SK-N-MC (cell line): ENCODE data around the gene ACSBG1.

Experiments used
- DNase-seq: peaks from one replicate; pipeline ENCODE4 v3.0.0-alpha.2; 2011; ENCODE audit warnings: low read depth, low spot score
- H3K27ac ChIP-seq: fragments of 200-600 bp; sonication (generic); 2 replicates; pipeline ENCODE4 v1.5.1; 2016; ENCODE audit warnings: mixed run types
- H3K36me3 ChIP-seq: fragments of 200-600 bp; sonication (generic); 2 replicates; pipeline ENCODE4 v1.6.1; 2017; ENCODE audit warnings: antibody characterized with exemption, low read length, mixed read lengths; ENCODE audit not compliant: insufficient read depth
- H3K4me3 ChIP-seq: fragments of 200-600 bp; sonication (generic); 2 replicates; pipeline ENCODE4 v1.5.1; 2016
- H3K9ac ChIP-seq: fragments of 200-600 bp; sonication (generic); 2 replicates; pipeline ENCODE4 v1.8.0; 2017; ENCODE audit warnings: mixed run types, mixed read lengths; ENCODE audit not compliant: insufficient read length
- H3K9me3 ChIP-seq: fragments of 200-600 bp; sonication (generic); 2 replicates; pipeline ENCODE4 v1.6.1; 2017; ENCODE audit warnings: low read depth, mild to moderate bottlenecking, antibody characterized with exemption, low read length, moderate library complexity, mixed read lengths
- EZH2 ChIP-seq: fragments of 200-600 bp; sonication (generic); IDR thresholded peaks from one replicate; pipeline ENCODE4 v1.6.1; 2017; ENCODE audit warnings: antibody characterized with exemption
- FOXP2 ChIP-seq: optimal IDR thresholded peaks from 2 replicates; pipeline ENCODE3; 2011; ENCODE audit warnings: mild to moderate bottlenecking, moderate library complexity; ENCODE audit not compliant: insufficient read depth; ENCODE audit errors: extremely low read length, control extremely low read depth
- POLR2AphosphoS5 ChIP-seq: IDR thresholded peaks from 2 replicates; pipeline ENCODE4 v1.6.1; 2012; ENCODE audit warnings: mild to moderate bottlenecking, low read depth, low read length, borderline replicate concordance

ACSBG1 gene

GRCh38 chr15:78234515-78235040, at the start of gene ACSBG1:
ACSBG1 (minus strand) TSS chr15:78234565; CDS start chr15:78234501, 64 bp downstream.
- Histone ChIP-seq H3K9ac (no peak within 1 kb of the TSS), H3K27ac (no peak within 1 kb of the TSS), H3K36me3 (no peaks in the 10 kb centered on the region), H3K4me3 (no peak within 1 kb of the TSS), H3K9me3 (no peaks in the 10 kb centered on the region)
- no peak for DNase-seq
- TF ChIP-seq POLR2AphosphoS5 (no peak), FOXP2 (no peak), EZH2 (no peak)

- H3K9me3 ChIP-seq: no peaks in the 10 kb centered on the region
- H3K27ac ChIP-seq: no peak overlapping the region
- TF ChIP-seq EZH2 (no peak), FOXP2 (no peak), POLR2AphosphoS5 (no peak)
- no peak overlapping the region for H3K9ac ChIP-seq
- no peak for DNase-seq
- H3K36me3 ChIP-seq: peaks cover 21% of the 10 kb centered on the region; the same call in 1 of the 2 replicates
- H3K4me3 ChIP-seq: no peak overlapping the region
Observed at GRCh38 chr15:78282324-78282723, 48.0 kb upstream of the ACSBG1 start.

GRCh38 chr15:78280319-78281072, 46.1 kb upstream of the ACSBG1 start:
- Histone ChIP-seq H3K4me3 (no peak overlapping the region), H3K27ac (no peak overlapping the region), H3K9ac (no peak overlapping the region), H3K36me3 (peaks cover 17% of the 10 kb centered on the region; the same call in 1 of the 2 replicates), H3K9me3 (no peaks in the 10 kb centered on the region)
- no peak for TF ChIP-seq POLR2AphosphoS5
- no peak for TF ChIP-seq EZH2
- no peak for TF ChIP-seq FOXP2
- DNase-seq: no peak

- DNase-seq: no peak
- 0 out of 2 replicates have a peak overlapping the region, but pooled peaks have one; percentile 36 for H3K27ac ChIP-seq
Observed at GRCh38 chr15:78276064-78276943, 41.9 kb upstream of the ACSBG1 start.

GRCh38 chr15:78274994-78275393, 40.6 kb upstream of the ACSBG1 start:
- H3K27ac ChIP-seq: no peak overlapping the region
- H3K36me3 ChIP-seq: no peaks in the 10 kb centered on the region
- no peak overlapping the region for H3K4me3 ChIP-seq
- no peaks in the 10 kb centered on the region for H3K9me3 ChIP-seq
- TF ChIP-seq FOXP2: no peak
- no peak for TF ChIP-seq EZH2
- DNase-seq: no peak
- H3K9ac ChIP-seq: no peak overlapping the region

More at GRCh38 chr15:78276064-78276943, 41.9 kb upstream of the ACSBG1 start:
- TF ChIP-seq EZH2: no peak
- no peak for TF ChIP-seq POLR2AphosphoS5
- H3K36me3 ChIP-seq: no peaks in the 10 kb centered on the region
- no peaks in the 10 kb centered on the region for H3K9me3 ChIP-seq
- peak overlapping the region; percentile 33 for H3K9ac ChIP-seq
- H3K4me3 ChIP-seq: no peak overlapping the region

GRCh38 chr15:78272776-78273175, 38.4 kb upstream of the ACSBG1 start:
- peak; percentile 18 for DNase-seq
- H3K9me3 ChIP-seq: no peaks in the 10 kb centered on the region
- H3K27ac ChIP-seq: no peak overlapping the region
- H3K4me3 ChIP-seq: no peak overlapping the region
- no peak for TF ChIP-seq EZH2
- no peak for TF ChIP-seq FOXP2
- no peak for TF ChIP-seq POLR2AphosphoS5
- H3K9ac ChIP-seq: no peak overlapping the region
- no peaks in the 10 kb centered on the region for H3K36me3 ChIP-seq

GRCh38 chr15:78272316-78272715, 38.0 kb upstream of the ACSBG1 start:
- DNase-seq: no peak
- no peaks in the 10 kb centered on the region for H3K9me3 ChIP-seq
- no peak overlapping the region for H3K9ac ChIP-seq
- H3K36me3 ChIP-seq: no peaks in the 10 kb centered on the region
- no peak overlapping the region for H3K27ac ChIP-seq
- no peak overlapping the region for H3K4me3 ChIP-seq
- TF ChIP-seq EZH2 (no peak), POLR2AphosphoS5 (no peak), FOXP2 (no peak)

GRCh38 chr15:78266806-78267205, 32.4 kb upstream of the ACSBG1 start:
- Histone ChIP-seq H3K4me3 (no peak overlapping the region), H3K27ac (no peak overlapping the region), H3K9ac (no peak overlapping the region), H3K36me3 (no peaks in the 10 kb centered on the region), H3K9me3 (no peaks in the 10 kb centered on the region)
- TF ChIP-seq POLR2AphosphoS5 (no peak), EZH2 (no peak), FOXP2 (no peak)
- DNase-seq: no peak
